BE2C (cell line): ENCODE results near the gene PLEKHA5.

ENCODE experiments used
- DNase-seq: peaks from one replicate; pipeline ENCODE4 v3.0.0-alpha.2; 2020
- H3K27me3 ChIP-seq: fragments of 250-450 bp; sonication (Bioruptor Pico); 2 replicates; pipeline ENCODE4 v1.5.1; 2020; ENCODE audit warnings: mild to moderate bottlenecking
- H3K36me3 ChIP-seq: fragments of 250-450 bp; sonication (Bioruptor Pico); 2 replicates; pipeline ENCODE4 v1.5.1; 2020; ENCODE audit warnings: mild to moderate bottlenecking
- H3K4me1 ChIP-seq: fragments of 250-450 bp; sonication (Bioruptor Pico); 2 replicates; pipeline ENCODE4 v1.5.1; 2020
- H3K4me3 ChIP-seq: 2 replicates; pipeline ENCODE4 v1.5.1; 2011; ENCODE audit warnings: low read depth, low read length
- H3K9me3 ChIP-seq: fragments of 250-450 bp; sonication (Bioruptor Pico); 2 replicates; pipeline ENCODE4 v1.5.1; 2020
- TF ChIP-seq, protein P1 (sequence below): IDR thresholded peaks from 2 replicates; pipeline ENCODE4 v1.5.1; 2012; ENCODE audit warnings: mild to moderate bottlenecking, low read depth, low read length

The PLEKHA5 gene

DNA sequence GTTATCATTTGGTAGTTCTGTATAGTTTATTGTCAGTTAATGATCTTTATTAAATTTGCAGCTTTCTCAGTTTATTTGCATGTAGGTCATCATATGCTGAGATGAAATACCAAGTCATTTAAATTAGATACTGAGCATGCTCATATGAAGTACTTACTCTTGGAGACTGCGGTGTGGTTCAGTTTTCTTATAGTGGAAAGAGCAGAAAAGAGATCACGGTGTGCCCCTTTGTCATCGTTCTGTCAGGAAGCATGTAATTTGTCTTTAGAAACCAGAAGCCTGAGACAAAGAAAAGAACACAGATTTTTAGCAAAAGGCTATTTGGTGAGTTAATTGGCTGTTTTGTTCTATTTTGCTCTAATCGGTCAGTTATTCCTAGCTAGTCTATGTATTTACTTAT, 75.6 kb downstream of the PLEKHA5 start:
- Histone ChIP-seq H3K4me3 (no peak overlapping the region), H3K4me1 (peaks cover 2% of the 10 kb centered on the region; the same call in 1 of the 2 replicates), H3K27me3 (no peaks in the 10 kb centered on the region), H3K9me3 (no peaks in the 10 kb centered on the region), H3K36me3 (no peaks in the 10 kb centered on the region)
- TF ChIP-seq, protein P1, sequence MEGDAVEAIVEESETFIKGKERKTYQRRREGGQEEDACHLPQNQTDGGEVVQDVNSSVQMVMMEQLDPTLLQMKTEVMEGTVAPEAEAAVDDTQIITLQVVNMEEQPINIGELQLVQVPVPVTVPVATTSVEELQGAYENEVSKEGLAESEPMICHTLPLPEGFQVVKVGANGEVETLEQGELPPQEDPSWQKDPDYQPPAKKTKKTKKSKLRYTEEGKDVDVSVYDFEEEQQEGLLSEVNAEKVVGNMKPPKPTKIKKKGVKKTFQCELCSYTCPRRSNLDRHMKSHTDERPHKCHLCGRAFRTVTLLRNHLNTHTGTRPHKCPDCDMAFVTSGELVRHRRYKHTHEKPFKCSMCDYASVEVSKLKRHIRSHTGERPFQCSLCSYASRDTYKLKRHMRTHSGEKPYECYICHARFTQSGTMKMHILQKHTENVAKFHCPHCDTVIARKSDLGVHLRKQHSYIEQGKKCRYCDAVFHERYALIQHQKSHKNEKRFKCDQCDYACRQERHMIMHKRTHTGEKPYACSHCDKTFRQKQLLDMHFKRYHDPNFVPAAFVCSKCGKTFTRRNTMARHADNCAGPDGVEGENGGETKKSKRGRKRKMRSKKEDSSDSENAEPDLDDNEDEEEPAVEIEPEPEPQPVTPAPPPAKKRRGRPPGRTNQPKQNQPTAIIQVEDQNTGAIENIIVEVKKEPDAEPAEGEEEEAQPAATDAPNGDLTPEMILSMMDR = no peak
- no peak for DNase-seq

DNA sequence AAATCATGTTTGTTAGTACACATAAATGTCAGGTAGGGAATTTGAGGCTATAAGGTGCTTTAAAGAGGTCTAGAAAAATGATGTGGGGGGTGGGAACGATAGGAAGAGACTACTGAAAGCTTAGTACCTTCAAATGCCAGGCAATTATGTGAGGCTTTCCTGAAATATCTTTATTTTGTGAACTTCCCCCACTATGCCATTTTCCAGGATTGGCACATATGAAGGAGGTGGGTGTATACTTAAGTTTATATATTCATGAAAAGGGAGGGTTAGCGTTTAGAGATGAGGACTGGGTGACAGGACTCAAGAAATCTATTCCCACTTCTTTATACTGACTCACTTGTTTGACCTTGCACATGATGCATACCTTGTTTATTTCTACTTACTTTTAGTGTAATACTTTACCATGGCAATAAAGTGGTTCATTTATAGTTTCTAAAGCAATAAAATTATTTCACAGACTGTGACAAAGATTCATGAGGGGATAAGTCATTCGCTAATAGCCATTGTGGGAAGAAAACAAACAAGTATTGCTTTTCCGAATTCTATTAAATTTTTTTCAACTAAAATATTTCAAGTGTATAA, 77.1 kb downstream of the PLEKHA5 start:
- no peaks in the 10 kb centered on the region for H3K36me3 ChIP-seq
- H3K4me3 ChIP-seq = no peak overlapping the region
- DNase-seq = no peak
- peaks cover 2% of the 10 kb centered on the region; the same call in 1 of the 2 replicates for H3K4me1 ChIP-seq
- TF ChIP-seq, protein P1 = no peak
- no peaks in the 10 kb centered on the region for H3K27me3 ChIP-seq
- H3K9me3 ChIP-seq = no peaks in the 10 kb centered on the region

DNA sequence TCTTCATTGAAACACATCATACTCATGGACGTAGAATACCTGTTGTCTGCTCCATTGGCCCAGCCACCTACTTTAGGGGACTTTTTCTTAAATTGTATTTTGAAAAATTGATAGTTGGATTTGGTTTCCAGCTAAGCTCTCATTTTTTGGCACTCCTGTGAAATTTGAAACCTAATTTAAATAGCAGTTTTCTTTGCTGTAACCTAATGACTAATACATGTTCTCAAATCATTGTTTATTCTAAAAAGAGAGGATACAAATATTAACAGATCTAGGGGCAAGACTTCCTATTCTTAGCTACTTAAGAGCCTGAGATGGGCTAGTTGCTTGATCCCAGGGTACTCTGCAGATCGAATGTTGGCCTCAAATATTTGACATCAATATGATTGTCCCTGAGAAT, 78.9 kb downstream of the PLEKHA5 start:
- Histone ChIP-seq H3K9me3 (no peaks in the 10 kb centered on the region), H3K27me3 (no peaks in the 10 kb centered on the region), H3K4me1 (peaks cover 2% of the 10 kb centered on the region; the same call in 1 of the 2 replicates), H3K4me3 (no peak overlapping the region), H3K36me3 (no peaks in the 10 kb centered on the region)
- no peak for DNase-seq
- TF ChIP-seq, protein P1 = no peak

DNA sequence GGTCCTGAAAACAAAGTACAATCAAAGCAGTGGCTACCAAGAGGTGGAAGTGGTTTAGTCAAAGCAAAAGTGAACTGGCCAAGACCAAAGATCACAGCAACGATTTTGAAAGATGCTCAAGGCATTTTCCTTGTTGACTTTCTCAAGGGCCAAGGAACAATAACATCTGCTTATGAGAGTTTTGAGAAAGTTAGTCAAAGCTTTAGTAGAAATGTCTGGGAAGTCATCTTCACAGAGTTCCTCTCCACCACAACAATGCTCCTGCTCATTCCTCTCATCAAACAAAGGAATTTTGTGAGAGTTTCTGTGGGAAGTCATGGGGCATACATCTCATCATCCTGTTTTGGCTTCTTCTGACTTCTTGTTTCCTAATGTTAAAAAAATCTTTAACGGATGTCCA, 80.1 kb downstream of the PLEKHA5 start:
- H3K4me1 ChIP-seq = no peaks in the 10 kb centered on the region
- TF ChIP-seq, protein P1 = no peak
- no peaks in the 10 kb centered on the region for H3K36me3 ChIP-seq
- no peaks in the 10 kb centered on the region for H3K9me3 ChIP-seq
- H3K27me3 ChIP-seq = no peaks in the 10 kb centered on the region
- H3K4me3 ChIP-seq = no peak overlapping the region
- DNase-seq = no peak

DNA sequence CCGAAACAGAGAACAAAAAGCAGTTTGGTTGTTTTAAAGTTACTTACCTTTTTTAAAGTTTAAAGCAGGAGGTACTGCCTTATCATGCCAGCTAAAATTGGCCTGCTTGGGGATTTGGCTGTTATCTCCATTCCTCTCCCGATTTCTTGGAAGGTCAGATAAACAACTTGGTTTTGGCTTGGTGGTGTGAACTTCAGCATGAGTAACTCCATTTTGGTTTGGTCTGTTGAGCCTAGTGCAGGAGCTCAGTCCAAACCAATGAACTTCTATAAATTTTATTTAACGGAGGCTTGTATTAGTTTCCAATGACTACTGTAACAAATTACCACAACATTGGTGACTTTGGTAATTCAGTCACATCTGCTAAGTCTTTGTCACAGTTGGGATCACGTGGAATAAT, 82.3 kb downstream of the PLEKHA5 start:
- no peak for DNase-seq
- Histone ChIP-seq H3K27me3 (no peaks in the 10 kb centered on the region), H3K9me3 (no peaks in the 10 kb centered on the region), H3K36me3 (no peaks in the 10 kb centered on the region), H3K4me1 (no peaks in the 10 kb centered on the region), H3K4me3 (no peak overlapping the region)
- TF ChIP-seq, protein P1 = no peak

DNA sequence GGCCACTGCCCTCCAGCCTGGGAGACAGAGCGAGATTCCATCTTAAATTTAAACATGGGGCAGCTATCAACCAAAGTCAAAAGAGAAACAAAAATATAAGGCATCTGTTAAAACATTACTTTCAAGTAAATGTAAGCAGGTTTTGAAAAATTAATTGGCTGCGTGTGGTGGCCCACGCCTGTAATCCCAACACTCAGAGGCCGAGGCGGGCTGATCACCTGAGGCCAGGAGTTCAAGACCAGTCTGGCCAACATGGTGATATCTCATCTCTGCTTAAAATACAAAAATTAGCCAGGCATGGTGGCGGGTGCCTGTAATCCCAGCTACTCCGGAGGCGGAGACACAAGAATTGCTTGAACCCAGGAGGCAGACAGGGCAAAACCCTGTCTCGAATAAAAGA, 82.7 kb downstream of the PLEKHA5 start:
- TF ChIP-seq, protein P1 = no peak
- no peak overlapping the region for H3K4me3 ChIP-seq
- no peaks in the 10 kb centered on the region for H3K27me3 ChIP-seq
- no peaks in the 10 kb centered on the region for H3K9me3 ChIP-seq
- no peak for DNase-seq
- H3K36me3 ChIP-seq = no peaks in the 10 kb centered on the region
- H3K4me1 ChIP-seq = no peaks in the 10 kb centered on the region
